BE2C (cell line): ENCODE results near the gene CAMK2D.

Experiments used
- DNase-seq: peaks from one replicate; pipeline ENCODE4 v3.0.0-alpha.2; 2020
- H3K27me3 ChIP-seq: fragments of 250-450 bp; sonication (Bioruptor Pico); 2 replicates; pipeline ENCODE4 v1.5.1; 2020; ENCODE audit warnings: mild to moderate bottlenecking
- H3K36me3 ChIP-seq: fragments of 250-450 bp; sonication (Bioruptor Pico); 2 replicates; pipeline ENCODE4 v1.5.1; 2020; ENCODE audit warnings: mild to moderate bottlenecking
- H3K4me1 ChIP-seq: fragments of 250-450 bp; sonication (Bioruptor Pico); 2 replicates; pipeline ENCODE4 v1.5.1; 2020
- H3K4me3 ChIP-seq: 2 replicates; pipeline ENCODE4 v1.5.1; 2011; ENCODE audit warnings: low read depth, low read length
- H3K9me3 ChIP-seq: fragments of 250-450 bp; sonication (Bioruptor Pico); 2 replicates; pipeline ENCODE4 v1.5.1; 2020
- TF ChIP-seq, protein P1 (sequence below): IDR thresholded peaks from 2 replicates; pipeline ENCODE4 v1.5.1; 2012; ENCODE audit warnings: mild to moderate bottlenecking, low read depth, low read length

CAMK2D gene

DNA sequence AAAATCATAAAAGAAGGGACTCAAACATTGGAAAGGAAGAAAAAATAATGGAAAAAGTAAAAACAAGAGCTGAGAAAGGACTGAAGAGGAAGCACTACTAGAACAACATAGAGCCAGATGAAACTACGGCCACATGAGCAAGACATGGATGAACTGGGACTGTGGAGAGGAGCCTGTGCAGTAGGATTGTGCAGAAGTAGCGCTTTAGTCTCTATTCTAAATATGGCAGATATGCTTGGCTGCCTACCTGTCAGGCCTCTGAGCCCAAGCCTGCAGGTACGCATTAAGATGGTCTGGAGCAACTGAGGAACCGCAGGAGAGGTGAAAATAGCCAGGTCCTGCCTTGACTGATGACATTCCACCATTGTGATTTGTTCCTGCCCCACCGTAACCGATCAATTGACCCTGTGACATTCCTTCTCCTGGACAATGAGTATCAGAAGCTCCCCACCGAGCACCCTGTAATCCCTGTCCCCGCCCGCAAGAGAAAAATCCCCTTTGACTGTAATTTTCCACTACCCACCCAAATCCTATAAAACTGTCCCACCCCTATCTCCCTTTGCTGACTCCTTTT, 154.3 kb downstream of the CAMK2D start:
- Histone ChIP-seq H3K27me3 (no peaks in the 10 kb centered on the region), H3K4me3 (no peak overlapping the region), H3K36me3 (no peaks in the 10 kb centered on the region), H3K4me1 (peaks cover 8% of the 10 kb centered on the region), H3K9me3 (no peaks in the 10 kb centered on the region)
- no peak for DNase-seq
- TF ChIP-seq, protein P1, sequence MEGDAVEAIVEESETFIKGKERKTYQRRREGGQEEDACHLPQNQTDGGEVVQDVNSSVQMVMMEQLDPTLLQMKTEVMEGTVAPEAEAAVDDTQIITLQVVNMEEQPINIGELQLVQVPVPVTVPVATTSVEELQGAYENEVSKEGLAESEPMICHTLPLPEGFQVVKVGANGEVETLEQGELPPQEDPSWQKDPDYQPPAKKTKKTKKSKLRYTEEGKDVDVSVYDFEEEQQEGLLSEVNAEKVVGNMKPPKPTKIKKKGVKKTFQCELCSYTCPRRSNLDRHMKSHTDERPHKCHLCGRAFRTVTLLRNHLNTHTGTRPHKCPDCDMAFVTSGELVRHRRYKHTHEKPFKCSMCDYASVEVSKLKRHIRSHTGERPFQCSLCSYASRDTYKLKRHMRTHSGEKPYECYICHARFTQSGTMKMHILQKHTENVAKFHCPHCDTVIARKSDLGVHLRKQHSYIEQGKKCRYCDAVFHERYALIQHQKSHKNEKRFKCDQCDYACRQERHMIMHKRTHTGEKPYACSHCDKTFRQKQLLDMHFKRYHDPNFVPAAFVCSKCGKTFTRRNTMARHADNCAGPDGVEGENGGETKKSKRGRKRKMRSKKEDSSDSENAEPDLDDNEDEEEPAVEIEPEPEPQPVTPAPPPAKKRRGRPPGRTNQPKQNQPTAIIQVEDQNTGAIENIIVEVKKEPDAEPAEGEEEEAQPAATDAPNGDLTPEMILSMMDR, result no peak

DNA sequence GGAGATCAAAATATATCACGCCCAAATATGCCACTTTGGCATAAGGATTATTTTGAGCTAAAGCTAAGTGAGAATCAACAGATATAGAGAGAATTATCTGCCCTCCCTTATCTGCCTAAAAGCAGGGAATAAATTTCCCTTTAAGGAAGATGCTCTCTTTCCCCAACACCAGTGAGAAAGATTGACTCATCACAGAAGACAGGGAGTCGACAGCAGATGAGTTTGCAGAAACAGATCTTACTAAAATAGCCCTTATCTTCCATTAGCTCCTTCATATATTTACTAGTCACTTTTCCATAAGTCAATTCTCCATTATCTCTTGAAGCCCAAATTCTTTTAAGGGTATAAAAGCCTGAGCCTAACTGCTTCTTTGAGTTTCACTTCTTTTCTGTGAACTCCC, 156.6 kb downstream of the CAMK2D start:
- DNase-seq, result no peak

DNA sequence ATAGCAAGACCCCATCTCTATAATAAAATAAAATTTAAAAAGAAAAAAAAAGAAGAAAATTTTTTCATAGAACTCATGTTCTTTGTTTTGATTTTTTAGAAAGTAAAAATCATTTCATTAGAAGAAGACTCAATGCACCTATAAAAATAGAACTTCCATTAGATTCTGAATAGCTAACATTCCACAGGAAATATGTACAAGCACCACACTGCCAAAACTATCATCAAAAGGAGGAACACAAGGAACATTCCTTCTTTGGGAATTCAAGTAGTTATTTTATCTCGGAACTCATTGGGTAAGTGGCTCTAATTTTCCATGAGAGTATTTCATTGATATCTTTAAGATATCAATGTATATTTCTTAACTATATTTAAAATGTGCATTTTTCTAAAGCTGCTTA, 157.6 kb downstream of the CAMK2D start:
- Histone ChIP-seq H3K4me1 (peaks cover 8% of the 10 kb centered on the region), H3K4me3 (no peak overlapping the region), H3K9me3 (no peaks in the 10 kb centered on the region), H3K36me3 (no peaks in the 10 kb centered on the region), H3K27me3 (no peaks in the 10 kb centered on the region)
- DNase-seq, result no peak
- TF ChIP-seq, protein P1, result no peak

More for the DNA sequence above, 156.6 kb downstream of the CAMK2D start:
- Histone ChIP-seq H3K9me3 (no peaks in the 10 kb centered on the region), H3K36me3 (no peaks in the 10 kb centered on the region), H3K4me1 (peaks cover 8% of the 10 kb centered on the region), H3K27me3 (no peaks in the 10 kb centered on the region), H3K4me3 (no peak overlapping the region)
- TF ChIP-seq, protein P1, result no peak

DNA sequence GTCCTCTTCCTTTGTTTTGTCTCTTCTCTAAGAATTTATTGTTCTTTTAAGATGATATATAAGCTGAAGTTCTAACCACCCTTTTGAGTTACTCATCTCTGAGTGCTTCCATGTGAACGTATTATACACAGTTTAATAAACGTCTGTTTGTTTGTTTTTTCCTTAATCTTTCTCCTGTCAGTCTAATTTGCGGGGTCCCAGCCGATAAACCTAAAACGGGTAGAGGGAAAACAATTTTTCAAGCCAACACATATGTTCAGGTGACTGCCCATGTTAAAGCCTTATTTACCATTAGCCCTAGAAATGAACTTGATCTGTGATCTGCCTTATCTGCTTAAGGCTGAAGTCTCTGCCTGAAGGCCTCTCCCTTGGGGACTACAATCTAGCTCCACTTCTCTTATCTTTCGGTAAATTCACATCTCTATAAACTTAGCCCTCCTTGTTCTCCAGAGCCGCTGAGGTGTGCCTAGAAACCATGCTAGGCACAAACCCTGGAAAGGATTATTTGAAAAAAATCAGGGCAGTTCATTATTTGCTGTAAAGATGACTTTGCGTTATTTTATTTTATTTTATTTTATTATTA, 158.8 kb downstream of the CAMK2D start:
- Histone ChIP-seq H3K4me1 (peaks cover 8% of the 10 kb centered on the region), H3K9me3 (no peaks in the 10 kb centered on the region), H3K27me3 (no peaks in the 10 kb centered on the region), H3K36me3 (no peaks in the 10 kb centered on the region), H3K4me3 (no peak overlapping the region)
- no peak for DNase-seq
- TF ChIP-seq, protein P1, result no peak

DNA sequence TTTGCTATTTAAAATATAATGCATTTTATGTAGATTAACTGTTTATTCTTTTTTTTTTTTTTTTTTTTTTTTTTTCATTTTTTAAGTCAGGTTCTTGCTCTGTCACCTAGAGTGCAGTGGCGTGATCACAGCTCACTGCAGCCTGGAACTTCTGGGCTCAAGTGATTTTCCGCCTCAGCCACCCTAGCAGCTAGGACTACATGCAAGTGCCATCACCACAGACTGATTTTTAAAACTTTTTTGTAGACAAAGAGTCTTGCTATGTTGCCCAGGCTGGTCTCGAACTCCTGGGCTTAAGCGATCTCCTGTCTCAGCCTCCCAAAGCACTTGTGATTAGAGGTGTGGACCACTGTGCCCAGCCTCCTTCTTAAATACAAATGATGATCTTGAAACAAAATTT, 159.9 kb downstream of the CAMK2D start:
- no peak for DNase-seq
- Histone ChIP-seq H3K4me3 (no peak overlapping the region), H3K4me1 (peaks cover 8% of the 10 kb centered on the region), H3K9me3 (no peaks in the 10 kb centered on the region), H3K27me3 (no peaks in the 10 kb centered on the region), H3K36me3 (no peaks in the 10 kb centered on the region)
- TF ChIP-seq, protein P1, result no peak

DNA sequence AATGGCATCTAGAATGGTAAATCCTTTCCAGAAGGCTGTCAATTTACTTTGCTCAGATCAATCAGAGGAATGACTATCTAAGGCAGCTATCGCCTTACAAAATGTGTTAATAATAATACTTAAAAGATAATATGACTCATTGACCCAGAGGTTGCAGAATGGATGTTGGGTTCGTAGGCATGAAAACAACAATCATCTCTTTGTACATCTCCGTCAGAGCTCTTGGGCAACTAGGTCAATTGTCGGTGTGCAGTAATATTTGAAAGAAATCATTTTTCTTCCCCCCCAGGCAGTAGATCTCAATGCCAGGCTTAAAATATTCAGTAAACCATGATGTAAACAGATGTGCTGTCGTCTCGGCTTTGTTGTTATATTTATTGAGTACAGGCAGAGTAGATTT, 165.1 kb downstream of the CAMK2D start:
- no peak for DNase-seq
- no peaks in the 10 kb centered on the region for H3K9me3 ChIP-seq
- no peaks in the 10 kb centered on the region for H3K27me3 ChIP-seq
- H3K4me1 ChIP-seq, result no peaks in the 10 kb centered on the region; the same call in 1 of the 2 replicates
- no peaks in the 10 kb centered on the region for H3K36me3 ChIP-seq
- H3K4me3 ChIP-seq, result no peak overlapping the region
- TF ChIP-seq, protein P1, result no peak
